ENCODE data around the gene MAP3K7.
"Not testable (repeated sequence)": the region's sequence is repeated elsewhere in the genome, so short reads cannot be mapped to it uniquely, and the experiment has no call there.

Gene MAP3K7

GRCh38 chr6:90575267-90575666 lies 11.6 kb downstream of the MAP3K7 start:
- DNase-seq: no peak

- DNase-seq: no peak
Observed at GRCh38 chr6:90574610-90575009, 12.3 kb downstream of the MAP3K7 start.

GRCh38 chr6:90573624-90574023 lies 13.2 kb downstream of the MAP3K7 start:
- DNase-seq: no peak

GRCh38 chr6:90572856-90573255 lies 14.0 kb downstream of the MAP3K7 start:
- no peak for DNase-seq

GRCh38 chr6:90569223-90569622 lies 17.6 kb downstream of the MAP3K7 start:
- DNase-seq: no peak

- DNase-seq: not testable (repeated sequence)
Observed at GRCh38 chr6:90567682-90568081, 19.2 kb downstream of the MAP3K7 start.

- not testable (repeated sequence) for DNase-seq
Observed at GRCh38 chr6:90562341-90562740, 24.5 kb downstream of the MAP3K7 start.

GRCh38 chr6:90559931-90560330 lies 26.9 kb downstream of the MAP3K7 start:
- no peak for DNase-seq

- DNase-seq: no peak
Observed at GRCh38 chr6:90557006-90557405, 29.9 kb downstream of the MAP3K7 start.

- DNase-seq: no peak
Observed at GRCh38 chr6:90547991-90548390, 38.9 kb downstream of the MAP3K7 start.

- DNase-seq: no peak
Observed at GRCh38 chr6:90547079-90547478, 39.8 kb downstream of the MAP3K7 start.

- no peak for DNase-seq
Observed at GRCh38 chr6:90545448-90545847, 41.4 kb downstream of the MAP3K7 start.

- no peak for DNase-seq
Observed at GRCh38 chr6:90544741-90545140, 42.1 kb downstream of the MAP3K7 start.

- DNase-seq: no peak
Observed at GRCh38 chr6:90544081-90544480, 42.8 kb downstream of the MAP3K7 start.

- no peak for DNase-seq
Observed at GRCh38 chr6:90541221-90541620, 45.7 kb downstream of the MAP3K7 start.

- DNase-seq: no peak
Observed at GRCh38 chr6:90538278-90539046, 48.4 kb downstream of the MAP3K7 start.

- DNase-seq: no peak
Observed at GRCh38 chr6:90537723-90538258, 49.1 kb downstream of the MAP3K7 start.

- no peak for DNase-seq
Observed at GRCh38 chr6:90537027-90537426, 49.8 kb downstream of the MAP3K7 start.

- DNase-seq: no peak
Observed at GRCh38 chr6:90536520-90536919, 50.4 kb downstream of the MAP3K7 start.

- no peak for DNase-seq
Observed at GRCh38 chr6:90534337-90535025, 52.4 kb downstream of the MAP3K7 start.

GRCh38 chr6:90533615-90534336 lies 53.1 kb downstream of the MAP3K7 start:
- DNase-seq: no peak

- DNase-seq: no peak
Observed at GRCh38 chr6:90530882-90531281, 56.0 kb downstream of the MAP3K7 start.

- no peak for DNase-seq
Observed at GRCh38 chr6:90525421-90525820, 61.5 kb downstream of the MAP3K7 start.

Data from DMS153 (cell line).